ENCODE data around the gene QKI. TPM values are rescaled to one million over a fixed set of nuclear protein-coding genes. Genes with fewer than 3 reads are reported as not detected.
A peak's percentile ranks its signal among the peaks of the same experiment; 100 is the strongest.

The QKI gene
- total and polyA plus RNA-seq, 2 of the 8 experiments (the other 6 are each of a cell fraction or from before 2014, with no cell fraction given) = 181 to 183 TPM

DNA sequence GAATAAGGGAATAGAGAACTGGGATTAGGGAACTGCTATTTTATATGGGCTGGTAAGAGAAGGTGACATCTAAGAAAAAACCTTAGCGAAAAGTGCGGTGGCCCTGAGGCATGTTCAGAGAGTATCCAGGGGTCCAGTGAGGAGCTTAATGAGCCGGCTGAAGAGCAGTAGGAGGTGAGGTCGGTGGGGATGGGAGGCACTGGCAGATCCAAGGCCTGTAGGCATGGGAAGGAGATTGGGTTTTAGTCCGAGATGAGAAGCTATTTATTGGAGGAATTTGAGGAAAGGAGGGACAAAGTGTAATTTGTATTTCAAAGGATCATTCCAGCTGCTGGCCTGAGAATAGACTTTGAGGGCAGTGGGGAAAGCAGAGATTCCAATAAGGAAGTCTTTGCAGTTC is 123.8 kb downstream of the QKI start:
- H2BK20ac ChIP-seq (ENCODE audit: low read length) = no peak overlapping the region
- H2BK120ac ChIP-seq (replicated peaks; ENCODE audit: low read depth, low read length) = no peak overlapping the region
- no peak overlapping the region for H3K27ac ChIP-seq (ENCODE audit: low read depth, low read length)
- H3K4me3 ChIP-seq (ENCODE audit: extremely low read depth in 1 of 4, insufficient read depth in 2 of 4, low read depth in 3 of 4, low read length in 4 of 4) = no peak overlapping the region
- no peak overlapping the region for H4K5ac ChIP-seq (ENCODE audit: insufficient read length, low read depth, low read length)
- H3K79me2 ChIP-seq (ENCODE audit: control insufficient read depth in 1 of 2, insufficient read depth in 2 of 2, low read length in 2 of 2) = peaks cover 2 to 82% of the 10 kb centered on the region in 2 experiments; a peak in 3 of 4 replicates
- H3K23me2 ChIP-seq (ENCODE audit: low read depth, low read length) = no peaks in the 10 kb centered on the region
- no peaks in the 10 kb centered on the region for H3K9me3 ChIP-seq (ENCODE audit: insufficient read depth in 2 of 2, low read depth in 1 of 2, low read length in 1 of 2)
- peaks cover 0 to 3% (median 1%) of the 10 kb centered on the region in 4 experiments; a peak in 2 of 8 replicates for H3K36me3 ChIP-seq (ENCODE audit: control insufficient read depth in 2 of 4, insufficient read depth in 4 of 4, low read length in 3 of 4)
- H2BK15ac ChIP-seq (ENCODE audit: low read length) = no peak overlapping the region
- H2BK12ac ChIP-seq (ENCODE audit: low read depth, low read length) = no peak overlapping the region; the same call in 1 of the 2 replicates
- no peak overlapping the region for H3K23ac ChIP-seq (ENCODE audit: insufficient read length)
- no peaks in the 10 kb centered on the region for H3K79me1 ChIP-seq (ENCODE audit: low read depth, low read length)
- DNase-seq (ENCODE audit: low read depth in 1 of 2, low spot score in 2 of 2) (no peak), FAIRE-seq (peak; percentile 19)
- ChIA-PET CTCF (ENCODE audit: partially characterized antibody) (interaction anchor here (0.9 to 2.4 kb wide), 4 partner anchors 12 to 368 kb away, joined by 3 to 7 read pairs (median 3); no protein-coding TSS in a partner anchor), POLR2A (ENCODE audit: partially characterized antibody) (interaction anchor here (0.9 to 1.2 kb wide), 4 partner anchors 14 to 123 kb away, joined by 3 read pairs; no protein-coding TSS in a partner anchor)
- H3K14ac ChIP-seq (ENCODE audit: insufficient read length) = no peak overlapping the region
- no peak overlapping the region for H2AK5ac ChIP-seq (ENCODE audit: low read depth, low read length)
- no peak overlapping the region for H2BK5ac ChIP-seq (ENCODE audit: low read depth, low read length)
- peaks cover 0 to 15% (median 7%) of the 10 kb centered on the region in 4 experiments; a peak in 4 of 7 replicates for H3K4me1 ChIP-seq (replicated peaks in 1 of 4; ENCODE audit: control insufficient read depth in 3 of 4, insufficient read depth in 4 of 4, low read length in 3 of 4)
- no peak overlapping the region for H4K91ac ChIP-seq (replicated peaks; ENCODE audit: insufficient read length, low read length)
- no peak overlapping the region for H4K8ac ChIP-seq (ENCODE audit: extremely low read depth, insufficient read depth, low read length)
- no peaks in the 10 kb centered on the region for H3K27me3 ChIP-seq (replicated peaks in 1 of 4; ENCODE audit: control insufficient read depth in 3 of 4, extremely low read depth in 1 of 4, insufficient read depth in 3 of 4, low read length in 3 of 4)
- H4K20me1 ChIP-seq (replicated peaks in 1 of 2; ENCODE audit: control insufficient read depth in 1 of 2, insufficient read depth in 2 of 2, low read length in 2 of 2) = peaks cover 5 to 14% of the 10 kb centered on the region in 2 experiments
- H3K4ac ChIP-seq (replicated peaks; ENCODE audit: insufficient read length, low read depth, low read length) = no peak overlapping the region
- peak overlapping the region; percentile 14 to 20; a peak in 3 of 4 replicates for H3K4me2 ChIP-seq (ENCODE audit: insufficient read depth in 1 of 2, low read depth in 2 of 2, low read length in 2 of 2)
- no peak overlapping the region for H3K18ac ChIP-seq (ENCODE audit: extremely low read depth, low read length)
- no peak overlapping the region for H2AFZ ChIP-seq (ENCODE audit: low read length)
- no peak overlapping the region for H3K56ac ChIP-seq (replicated peaks; ENCODE audit: insufficient read length, low read depth, low read length)
- WGBS, 2 experiments (ENCODE audit: extremely low coverage in 1 of 2, insufficient coverage in 1 of 2, insufficient read length in 1 of 2, insufficient replicate concordance in 2 of 2, low coverage in 1 of 2, low lambda C conversion rate in 2 of 2, missing lambda C conversion rate in 1 of 2) = 50% methylated on average over 5 of the region's 5 CpGs; no CpG with 5 or more reads in 1 of the 2 experiments
- no peak overlapping the region for H3K9ac ChIP-seq (replicated peaks in 1 of 4; ENCODE audit: extremely low read depth in 1 of 4, low read depth in 3 of 4, low read length in 3 of 4)
- TF ChIP-seq SRF (IDR thresholded peaks at IDR 0.05; ENCODE audit: low read depth, low read length) (no peak), EGR1 (IDR thresholded peaks at IDR 0.05; ENCODE audit: borderline replicate concordance, low read depth, low read length) (no peak), CHD2 (IDR thresholded peaks at IDR 0.05; ENCODE audit: low read length) (no peak), SAP30 (IDR thresholded peaks at IDR 0.05; ENCODE audit: insufficient read depth, insufficient replicate concordance, low read length) (no peak), JUN (IDR thresholded peaks at IDR 0.05; ENCODE audit: low read depth, low read length) (no peak), POU5F1 (IDR thresholded peaks at IDR 0.05; ENCODE audit: low read depth, low read length) (no peak), TEAD4 (IDR thresholded peaks at IDR 0.05; ENCODE audit: low read depth, low read length) (no peak), RXRA (IDR thresholded peaks at IDR 0.05; ENCODE audit: insufficient read depth, low read depth, low read length) (no peak), SIN3A (conservative IDR thresholded peaks at IDR 0.05 in 1 of 2, IDR thresholded peaks at IDR 0.05 in 1 of 2; ENCODE audit: low read depth in 1 of 2, low read length in 2 of 2) (no peak), NRF1 (IDR thresholded peaks at IDR 0.05; ENCODE audit: low read depth, low read length) (no peak), CEBPB (IDR thresholded peaks at IDR 0.05; ENCODE audit: low read depth, low read length) (no peak), TAF1 (IDR thresholded peaks at IDR 0.05; ENCODE audit: low read depth, low read length) (no peak), TBP (IDR thresholded peaks at IDR 0.05; ENCODE audit: low read depth, low read length) (no peak), POLR2A (IDR thresholded peaks at IDR 0.05; ENCODE audit: control extremely low read depth in 1 of 2, low read depth in 2 of 2, low read length in 2 of 2) (no peak), GABPA (IDR thresholded peaks at IDR 0.05; ENCODE audit: borderline replicate concordance, insufficient read depth, low read length) (no peak)
